ENCODE results near the gene S100A13. TPM values are rescaled to one million over a fixed set of nuclear protein-coding genes. Genes with fewer than 3 reads are reported as not detected.
"Not testable (repeated sequence)": the region's sequence is repeated elsewhere in the genome, so short reads cannot be mapped to it uniquely, and the experiment has no call there.

S100A13 gene
- 1 to 10 TPM; 4.0 to 5.3 (median 4.2) TPM for total RNA-seq
- total RNA-seq (2013) = 3.1 TPM
- 0.32 to 2.8 (median 1.2) reads per million in 29 experiments for total RNA-seq

DNA sequence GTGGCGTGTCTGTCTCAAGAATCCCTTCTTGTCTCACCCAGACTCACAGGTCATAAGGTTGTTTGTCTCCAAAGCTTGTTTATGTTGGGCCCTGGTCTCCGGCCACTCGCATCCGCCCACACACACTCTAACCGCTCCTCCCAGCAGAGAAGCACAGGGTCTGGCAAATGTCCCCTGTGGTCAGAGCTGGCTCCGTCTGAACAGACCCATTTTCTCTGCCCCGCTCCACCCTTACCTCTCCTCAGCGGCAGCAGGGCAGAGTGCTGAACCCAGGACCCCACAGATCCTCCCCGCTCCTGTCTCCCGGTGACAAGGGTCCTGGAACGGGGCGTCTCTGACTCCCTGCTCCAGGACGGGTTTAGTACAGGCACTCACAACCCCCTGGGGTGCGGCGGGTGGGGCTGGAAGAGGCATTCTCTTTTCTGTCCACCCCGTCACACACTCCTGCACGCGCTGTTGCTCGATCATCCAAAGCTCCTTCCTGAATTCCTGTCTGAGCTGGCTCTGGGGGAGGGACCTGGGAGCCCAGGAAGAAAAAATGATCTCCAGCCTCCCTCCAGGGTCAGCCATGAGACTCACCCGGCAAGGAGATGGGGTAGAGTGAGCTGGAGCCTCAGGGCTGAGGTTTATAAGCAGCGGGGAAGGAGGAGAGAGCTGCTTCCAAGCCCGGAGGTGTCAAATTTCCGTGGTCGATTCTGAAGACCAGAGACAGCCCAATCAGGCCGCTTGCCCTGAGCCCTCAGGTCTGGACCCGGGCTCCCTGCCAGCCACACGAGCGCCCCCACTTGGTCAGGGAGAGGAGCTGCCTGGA lies at the start of gene S100A13:
Gene S100A13 (minus strand): TSS at position 602 of the 811 bp plus-strand sequence. CDS start 1,033 bp downstream, outside the sequence.
- H3K4me1 ChIP-seq (ENCODE audit: control insufficient read depth in 1 of 2, extremely low read depth in 1 of 2, insufficient read depth in 2 of 2, low read length in 2 of 2) = peaks cover 0 to 5% of the 10 kb centered on the region in 2 experiments
- no peak within 1 kb of the TSS for H3K4me3 ChIP-seq (ENCODE audit: control insufficient read depth in 1 of 2, extremely low read depth in 1 of 2, low read length in 1 of 2)
- no peaks in the 10 kb centered on the region for H3K36me3 ChIP-seq (ENCODE audit: control insufficient read depth in 2 of 2, extremely low read depth in 1 of 2, insufficient read depth in 1 of 2, low read length in 1 of 2)
- H3K27me3 Mint-ChIP-seq = peaks cover 7 to 12% of the 10 kb centered on the region in 2 donors
- no peak within 1 kb of the TSS for H3K27ac Mint-ChIP-seq
- no peaks in the 10 kb centered on the region for H3K9me3 ChIP-seq
- no peak within 1 kb of the TSS for H3K27ac ChIP-seq (ENCODE audit: low read length)
- H3K4me1 Mint-ChIP-seq = peaks cover 3 to 5% (median 3%) of the 10 kb centered on the region in 3 donors
- 63% methylated on average over 19 of the region's 28 CpGs for WGBS (ENCODE audit: insufficient coverage)
- ChIA-PET POLR2A (no interaction called here), CTCF (no interaction called here)
- H3K9me3 Mint-ChIP-seq = no peaks in the 10 kb centered on the region
- no peaks in the 10 kb centered on the region for H3K36me3 Mint-ChIP-seq
- peak within 1 kb of the TSS in 1 of 3 donors; percentile 30 for H3K4me3 Mint-ChIP-seq
- ATAC-seq (replicated peaks in 1 of 4) (no peak), DNase-seq (peak in 1 of 35 experiments; percentile 12)
- peaks cover 0 to 24% of the 10 kb centered on the region in 2 experiments for H3K27me3 ChIP-seq (replicated peaks in 1 of 2; ENCODE audit: control insufficient read depth in 2 of 2, extremely low read depth in 1 of 2, insufficient read depth in 2 of 2, low read length in 1 of 2)

GRCh38 chr1:153673511-153673910 lies 46.2 kb upstream of the S100A13 start:
- no peak for DNase-seq
- peaks cover 18 to 35% of the 10 kb centered on the region in 2 experiments for H3K4me1 ChIP-seq (ENCODE audit: control insufficient read depth in 1 of 2, extremely low read depth in 1 of 2, insufficient read depth in 2 of 2, low read length in 2 of 2)
- peaks cover 14 to 21% of the 10 kb centered on the region in 2 donors for H3K27me3 Mint-ChIP-seq
- peaks cover 7% of the 10 kb centered on the region for H3K36me3 Mint-ChIP-seq
- no peak for ATAC-seq (replicated peaks in 1 of 4)
- CTCF ChIA-PET = interaction anchor here in 1 of 2 donors (0.6 kb wide), 1 partner anchor 234 kb away, joined by 3 read pairs; no protein-coding TSS in a partner anchor
- H3K27ac Mint-ChIP-seq = peak overlapping the region in 1 of 2 donors; percentile 49
- no peaks in the 10 kb centered on the region for H3K9me3 ChIP-seq
- H3K36me3 ChIP-seq (ENCODE audit: control insufficient read depth in 2 of 2, extremely low read depth in 1 of 2, insufficient read depth in 1 of 2, low read length in 1 of 2) = peaks cover 1 to 3% of the 10 kb centered on the region in 2 donors
- no peaks in the 10 kb centered on the region for H3K9me3 Mint-ChIP-seq
- no CpG with 5 or more reads among the region's 2 CpGs for WGBS (ENCODE audit: insufficient coverage)
- peak overlapping the region in 1 of 3 donors; percentile 47 for H3K4me3 Mint-ChIP-seq
- peaks cover 15 to 28% (median 27%) of the 10 kb centered on the region in 3 donors for H3K4me1 Mint-ChIP-seq
- no peak overlapping the region for H3K27ac ChIP-seq (ENCODE audit: low read length)
- POLR2A ChIA-PET = no interaction called here
- peaks cover 0 to 19% of the 10 kb centered on the region in 2 experiments for H3K27me3 ChIP-seq (replicated peaks in 1 of 2; ENCODE audit: control insufficient read depth in 2 of 2, extremely low read depth in 1 of 2, insufficient read depth in 2 of 2, low read length in 1 of 2)
- H3K4me3 ChIP-seq (ENCODE audit: control insufficient read depth in 1 of 2, extremely low read depth in 1 of 2, low read length in 1 of 2) = no peak overlapping the region

DNA sequence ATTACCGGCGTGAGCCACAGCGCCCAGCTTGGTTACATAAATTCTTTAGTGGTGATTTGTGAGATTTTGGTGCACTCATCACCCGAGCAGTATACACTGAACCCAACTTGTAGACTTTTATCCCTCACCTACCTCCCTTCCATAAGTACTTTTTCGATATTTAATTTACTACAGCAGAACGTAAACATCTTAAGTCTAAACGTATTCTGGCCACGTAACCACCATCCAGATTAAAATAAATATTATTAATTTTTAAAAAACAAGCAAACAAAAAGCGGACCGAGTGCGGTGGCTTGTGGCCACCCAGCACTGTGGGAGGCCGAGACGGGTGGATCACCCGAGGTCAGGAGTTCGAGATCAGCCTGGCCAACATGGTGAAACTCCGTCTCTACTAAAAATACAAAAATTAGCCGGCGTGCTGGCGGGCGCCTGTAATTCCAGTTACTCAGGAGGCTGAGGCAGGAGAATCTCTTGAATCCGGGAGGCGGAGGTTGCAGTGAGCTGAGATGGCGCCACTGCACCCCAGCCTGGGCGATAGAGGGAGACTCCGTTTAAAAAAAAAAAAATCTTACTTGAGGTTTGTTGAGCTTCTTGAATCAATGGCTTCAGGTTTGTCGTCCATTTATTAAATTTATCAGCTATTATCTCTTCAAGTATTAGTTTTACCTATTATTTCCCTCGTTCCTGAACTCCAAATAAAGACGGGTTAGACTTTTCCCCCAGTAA lies 44.5 kb upstream of the S100A13 start:
- Histone ChIP-seq H3K27ac (ENCODE audit: low read length) (peak overlapping the region; percentile 81), H3K36me3 (ENCODE audit: control insufficient read depth in 2 of 2, extremely low read depth in 1 of 2, insufficient read depth in 1 of 2, low read length in 1 of 2) (peaks cover 14 to 18% of the 10 kb centered on the region in 2 donors), H3K4me1 (ENCODE audit: control insufficient read depth in 1 of 2, extremely low read depth in 1 of 2, insufficient read depth in 2 of 2, low read length in 2 of 2) (peaks cover 15 to 25% of the 10 kb centered on the region in 2 experiments), H3K4me3 (ENCODE audit: control insufficient read depth in 1 of 2, extremely low read depth in 1 of 2, low read length in 1 of 2) (peak overlapping the region; percentile 55 to 96)
- not testable (repeated sequence) for H3K27me3 Mint-ChIP-seq; H3K9me3 ChIP-seq; H3K4me3 Mint-ChIP-seq; H3K27me3 ChIP-seq (replicated peaks in 1 of 2; ENCODE audit: control insufficient read depth in 2 of 2, extremely low read depth in 1 of 2, insufficient read depth in 2 of 2, low read length in 1 of 2); H3K9me3 Mint-ChIP-seq
- peak in 27 of 35 experiments; percentile 10 to 55 (median 31) for DNase-seq
- ATAC-seq (replicated peaks in 1 of 4) = peak; percentile 32 to 43 (median 39)
- Mint-ChIP-seq H3K27ac (peak overlapping the region in 1 of 2 donors; percentile 55), H3K4me1 (peaks cover 12 to 30% (median 27%) of the 10 kb centered on the region in 3 donors), H3K36me3 (peaks cover 24% of the 10 kb centered on the region)
- CTCF ChIA-PET = interaction anchor here (0.6 to 1.0 kb wide), 4 partner anchors 8 to 136 kb away, joined by 3 to 6 read pairs (median 6); partner anchors contain the start of genes INTS3 (in 1 of the 2) and S100A6 (in 1 of the 2)
- POLR2A ChIA-PET = interaction anchor here (0.6 to 1.5 kb wide), 7 partner anchors 19 to 320 kb away, joined by 3 to 4 read pairs (median 3); partner anchors contain the start of genes CHTOP (in 1 of the 2), GATAD2B (in 1 of the 2) and S100A6 (in 1 of the 2)
- 31% methylated on average over 5 of the region's 28 CpGs for WGBS (ENCODE audit: insufficient coverage)

- Histone ChIP-seq H3K9me3 (no peaks in the 10 kb centered on the region), H3K36me3 (ENCODE audit: control insufficient read depth in 2 of 2, extremely low read depth in 1 of 2, insufficient read depth in 1 of 2, low read length in 1 of 2) (peaks cover 14 to 26% of the 10 kb centered on the region in 2 donors), H3K27ac (ENCODE audit: low read length) (peak within 1 kb of the TSS; percentile 91), H3K4me3 (ENCODE audit: control insufficient read depth in 1 of 2, extremely low read depth in 1 of 2, low read length in 1 of 2) (peak within 1 kb of the TSS; percentile 78 to 96), H3K27me3 (replicated peaks in 1 of 2; ENCODE audit: control insufficient read depth in 2 of 2, extremely low read depth in 1 of 2, insufficient read depth in 2 of 2, low read length in 1 of 2) (no peaks in the 10 kb centered on the region), H3K4me1 (ENCODE audit: control insufficient read depth in 1 of 2, extremely low read depth in 1 of 2, insufficient read depth in 2 of 2, low read length in 2 of 2) (peaks cover 15 to 25% of the 10 kb centered on the region in 2 experiments)
- Mint-ChIP-seq H3K4me3 (no peak within 1 kb of the TSS), H3K27me3 (peaks cover 0 to under 1% of the 10 kb centered on the region in 2 donors), H3K4me1 (peaks cover 12 to 30% (median 27%) of the 10 kb centered on the region in 3 donors), H3K27ac (peak within 1 kb of the TSS in 1 of 2 donors; percentile 55), H3K9me3 (no peaks in the 10 kb centered on the region), H3K36me3 (peaks cover 25% of the 10 kb centered on the region)
- ATAC-seq (replicated peaks in 1 of 4) (peak; percentile 87 to 94 (median 92)), DNase-seq (peak; percentile 87 to 99 (median 98))
- WGBS (ENCODE audit: insufficient coverage) = 0% methylated on average over 14 of the region's 35 CpGs
- CTCF ChIA-PET = interaction anchor here in 1 of 2 donors (0.6 kb wide), 1 partner anchor 316 kb away, joined by 3 read pairs; no protein-coding TSS in a partner anchor
- POLR2A ChIA-PET = interaction anchor here in 1 of 2 donors (0.6 to 1.5 kb wide), 2 partner anchors 20 to 37 kb away, joined by 3 read pairs; no protein-coding TSS in a partner anchor
Measured at GRCh38 chr1:153670859-153671627, 43.7 kb upstream of the S100A13 start, which contains the start of gene ILF2. ILF2 (minus strand) TSS chr1:153670993; CDS start chr1:153670922, 71 bp downstream.

DNA sequence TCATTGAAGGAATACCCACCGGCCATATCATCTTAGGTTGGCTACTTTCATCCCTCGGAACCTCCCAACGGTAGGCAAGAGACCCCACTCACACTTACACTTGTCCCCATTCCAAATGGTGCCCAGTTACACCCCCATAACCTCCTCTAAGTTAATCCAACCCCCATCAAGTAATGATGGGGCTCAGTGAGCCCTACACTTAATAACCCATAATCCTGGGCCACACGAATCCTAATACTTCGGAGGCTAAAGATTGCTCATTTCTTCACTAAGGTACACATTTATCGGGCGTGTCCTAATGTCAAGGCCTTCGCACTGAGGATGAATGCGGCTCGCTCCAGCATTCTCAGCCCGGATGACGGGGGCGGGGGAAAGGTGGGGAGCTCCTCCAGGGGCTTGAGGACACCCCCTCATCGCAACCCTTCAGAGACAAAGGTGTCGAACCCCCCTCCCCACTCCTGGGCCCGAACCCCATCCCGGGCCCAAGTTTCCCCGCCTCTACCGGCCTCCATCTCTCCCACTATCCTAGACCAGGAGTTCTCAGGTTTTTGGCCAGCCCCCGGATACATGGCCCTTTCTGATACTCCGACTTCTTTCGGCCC lies 43.1 kb upstream of the S100A13 start:
- Histone ChIP-seq H3K4me1 (ENCODE audit: control insufficient read depth in 1 of 2, extremely low read depth in 1 of 2, insufficient read depth in 2 of 2, low read length in 2 of 2) (peaks cover 15 to 25% of the 10 kb centered on the region in 2 experiments), H3K9me3 (no peaks in the 10 kb centered on the region), H3K27ac (ENCODE audit: low read length) (peak overlapping the region; percentile 91), H3K27me3 (replicated peaks in 1 of 2; ENCODE audit: control insufficient read depth in 2 of 2, extremely low read depth in 1 of 2, insufficient read depth in 2 of 2, low read length in 1 of 2) (no peaks in the 10 kb centered on the region), H3K36me3 (ENCODE audit: control insufficient read depth in 2 of 2, extremely low read depth in 1 of 2, insufficient read depth in 1 of 2, low read length in 1 of 2) (peaks cover 17 to 33% of the 10 kb centered on the region in 2 donors), H3K4me3 (ENCODE audit: control insufficient read depth in 1 of 2, extremely low read depth in 1 of 2, low read length in 1 of 2) (peak overlapping the region; percentile 76 to 78)
- CTCF ChIA-PET = no interaction called here
- ATAC-seq (replicated peaks in 1 of 4) (peak in 1 of 4 experiments; percentile 1), DNase-seq (peak in 8 of 35 experiments; percentile 4 to 22 (median 14))
- Mint-ChIP-seq H3K4me3 (no peak overlapping the region), H3K27ac (no peak overlapping the region), H3K27me3 (no peaks in the 10 kb centered on the region), H3K36me3 (peaks cover 31% of the 10 kb centered on the region), H3K4me1 (peaks cover 12 to 32% (median 27%) of the 10 kb centered on the region in 3 donors), H3K9me3 (no peaks in the 10 kb centered on the region)
- POLR2A ChIA-PET = interaction anchor here (0.6 to 1.5 kb wide), 3 partner anchors 11 to 57 kb away, joined by 3 read pairs; partner anchors contain the start of gene INTS3 (in 1 of the 2)
- 0% methylated on average over 17 of the region's 22 CpGs for WGBS (ENCODE audit: insufficient coverage)
